GM18511 (cell line): ENCODE measurements around the gene YAP1.
A peak's percentile ranks its signal among the peaks of the same experiment; 100 is the strongest.
"Not testable (repeated sequence)": the region's sequence is repeated elsewhere in the genome, so short reads cannot be mapped to it uniquely, and the experiment has no call there.

Experiments
- ATAC-seq: cut with Tn5 transposase; IDR thresholded peaks from one replicate; pipeline ENCODE4 v1.9.1; 2021; ENCODE audit warnings: mild to moderate bottlenecking, moderate library complexity; ENCODE audit not compliant: unreplicated experiment

The YAP1 gene

DNA sequence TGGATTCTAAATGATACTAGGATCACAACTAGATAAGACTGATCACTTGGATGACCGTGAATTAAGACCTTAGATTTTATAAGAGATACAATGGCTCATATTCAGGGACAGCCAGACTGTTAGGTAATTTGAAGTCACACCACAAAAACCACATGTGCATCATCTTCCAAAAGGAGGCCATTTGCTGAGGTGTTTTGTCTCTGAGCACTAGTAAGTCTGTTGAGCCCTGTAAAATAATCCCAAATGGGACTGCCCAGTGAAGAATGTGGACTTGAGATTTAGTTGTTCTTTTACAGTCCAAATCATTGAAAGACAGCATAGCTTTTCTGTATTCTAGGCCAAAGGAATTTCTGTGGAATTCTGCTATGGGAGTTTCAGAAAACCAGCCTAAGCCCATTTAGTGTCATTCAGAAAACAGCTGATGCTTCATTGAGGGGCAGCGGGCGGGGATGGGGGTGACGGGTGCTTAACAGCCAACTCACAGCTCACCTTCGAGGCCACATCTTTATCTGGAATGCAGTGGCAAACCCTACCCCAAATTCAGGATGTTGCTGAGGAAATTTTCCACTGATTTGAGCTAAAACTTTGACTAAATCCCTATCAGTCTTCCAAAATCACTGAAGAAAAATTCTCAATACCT is 127.0 kb downstream of the YAP1 start:
- ATAC-seq = no peak

DNA sequence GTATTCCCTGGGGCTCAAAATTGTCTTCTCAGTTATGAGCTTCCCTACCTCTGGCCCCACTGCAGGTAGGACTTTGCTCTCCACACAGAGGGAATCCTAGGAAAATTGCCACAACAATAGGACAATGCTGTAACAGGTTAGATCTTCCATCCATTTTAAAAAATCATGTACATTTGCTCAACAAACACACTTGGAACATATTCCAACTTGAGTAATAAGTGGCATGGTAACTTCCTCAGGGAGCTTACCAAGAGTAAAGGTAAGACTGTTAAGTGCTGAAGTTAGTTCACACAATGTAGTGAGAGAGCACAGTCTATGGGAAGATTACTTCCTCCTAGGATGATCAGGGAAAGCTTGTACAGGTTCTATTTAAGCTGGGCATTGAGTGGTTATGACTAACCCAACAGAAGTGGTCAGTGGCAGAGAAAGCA is 128.2 kb downstream of the YAP1 start:
- ATAC-seq = no peak

DNA sequence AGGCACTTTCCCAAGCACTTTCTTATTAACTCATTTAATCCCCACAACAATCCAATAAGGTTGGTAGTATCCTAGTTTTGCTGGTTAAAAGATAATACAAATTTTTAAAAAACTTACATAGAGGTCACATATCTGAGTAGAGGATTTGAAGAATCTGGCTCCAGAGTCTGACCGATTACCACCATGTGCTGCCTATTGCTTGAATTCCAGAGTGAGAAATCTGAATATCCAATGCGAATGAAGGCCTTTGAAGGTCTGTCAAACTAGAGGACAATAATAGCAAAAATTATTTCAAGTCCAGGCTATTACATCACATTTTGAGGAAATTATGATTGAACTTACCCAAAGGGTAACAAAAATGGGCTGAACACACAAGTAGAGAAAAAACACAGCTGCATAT is 129.2 kb downstream of the YAP1 start:
- no peak for ATAC-seq

GRCh38 chr11:102239911-102240310 is 129.7 kb downstream of the YAP1 start:
- ATAC-seq = no peak

DNA sequence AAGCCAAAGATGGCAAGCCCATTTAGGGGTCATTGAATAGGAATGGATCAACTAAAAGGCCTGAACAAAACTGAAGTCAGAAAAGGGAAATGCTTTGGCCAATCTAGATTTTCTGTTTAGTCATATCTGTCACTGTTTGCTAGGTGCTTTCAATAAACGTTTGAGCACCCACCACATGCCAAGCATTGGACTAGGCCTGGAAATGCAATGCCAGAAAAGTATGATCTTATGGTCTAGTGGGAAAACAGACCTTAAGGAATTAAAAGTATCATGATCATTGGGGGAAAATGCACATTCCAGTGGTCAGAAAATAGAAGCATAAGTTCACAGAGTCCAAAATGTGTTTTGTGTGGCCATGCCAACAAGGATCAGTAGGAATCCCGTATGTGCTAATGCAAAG is 130.3 kb downstream of the YAP1 start:
- ATAC-seq = peak; percentile 43

DNA sequence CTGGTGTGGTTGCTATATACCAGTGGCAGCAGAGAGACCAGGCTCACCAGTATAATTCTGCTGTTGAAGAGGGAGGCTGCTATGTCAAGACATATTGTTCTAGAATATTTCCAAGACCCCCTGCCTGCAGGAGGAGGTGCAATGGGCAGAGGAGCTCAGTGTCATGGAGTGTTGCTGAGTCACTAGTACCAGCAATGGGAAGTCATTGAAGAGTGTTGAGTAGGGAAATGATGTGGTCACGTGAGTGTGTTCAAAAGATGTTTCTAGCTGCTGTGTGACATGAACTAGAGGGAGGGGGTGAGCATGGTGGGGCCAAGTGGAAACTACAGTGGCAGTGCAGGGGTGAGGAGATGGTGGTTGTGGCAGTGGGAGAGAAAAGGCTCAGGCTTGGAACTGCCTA is 130.8 kb downstream of the YAP1 start:
- no peak for ATAC-seq

DNA sequence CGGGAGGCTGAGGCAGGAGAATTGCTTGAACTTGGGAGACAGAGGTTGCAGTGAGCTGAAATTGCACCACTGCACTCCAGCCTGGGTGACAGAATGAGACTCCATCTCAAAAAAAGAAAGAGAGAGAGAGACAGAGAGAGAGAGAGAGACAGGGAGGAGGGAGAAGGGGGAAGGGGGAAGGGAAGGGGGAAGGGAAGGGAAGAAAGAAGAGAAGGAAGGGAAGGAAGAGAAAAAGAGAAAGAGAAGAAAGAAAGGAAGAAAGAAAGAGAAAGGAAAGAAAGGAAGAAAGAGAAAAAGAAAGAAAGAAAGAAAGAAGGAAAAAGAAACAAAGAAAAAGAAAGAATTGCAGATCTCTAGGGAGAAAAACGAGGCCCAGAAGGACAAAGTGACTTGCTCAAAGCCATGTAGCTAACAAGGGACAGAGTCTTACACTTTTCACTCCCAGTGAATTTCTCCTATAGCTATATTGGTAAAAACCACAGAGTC is 133.2 kb downstream of the YAP1 start:
- no peak for ATAC-seq

GRCh38 chr11:102244681-102245409 is 134.6 kb downstream of the YAP1 start:
- ATAC-seq = no peak

GRCh38 chr11:102251423-102251822 is 141.2 kb downstream of the YAP1 start:
- ATAC-seq = no peak

- ATAC-seq = no peak
Observed at GRCh38 chr11:102252339-102252891, 142.2 kb downstream of the YAP1 start.

DNA sequence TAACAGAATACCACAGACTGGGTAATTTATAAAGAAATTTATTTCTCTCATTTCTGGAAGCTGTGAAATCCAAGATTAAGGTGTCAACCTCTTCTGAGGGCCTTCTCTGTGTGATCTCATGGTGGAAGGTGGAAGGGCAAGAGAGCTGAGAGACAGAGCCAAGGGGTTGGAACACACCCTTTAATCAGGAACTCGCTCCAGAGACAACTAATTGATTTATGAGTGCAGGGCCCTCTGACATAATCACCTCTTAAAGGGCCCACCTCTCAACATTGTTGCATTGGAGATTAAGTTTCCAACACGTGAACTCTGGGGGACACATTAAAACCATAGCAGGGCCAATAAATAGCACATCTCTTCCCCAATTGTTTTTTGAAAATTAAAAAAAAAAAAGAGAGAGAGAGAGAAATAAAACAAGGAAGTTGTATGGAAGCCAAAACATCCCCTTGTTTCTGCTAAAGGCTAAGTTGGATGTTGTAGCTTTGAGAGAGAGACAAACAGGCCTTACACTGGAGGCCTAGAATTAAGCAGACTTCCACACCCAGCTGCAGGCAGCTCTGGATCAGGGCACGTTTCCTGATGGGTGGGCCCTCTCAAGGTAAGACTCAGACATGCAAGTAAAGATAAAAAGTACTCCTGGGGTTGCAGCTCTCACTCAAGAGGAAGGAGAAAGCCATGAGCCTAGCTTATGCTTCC is 142.9 kb downstream of the YAP1 start:
- ATAC-seq = no peak

DNA sequence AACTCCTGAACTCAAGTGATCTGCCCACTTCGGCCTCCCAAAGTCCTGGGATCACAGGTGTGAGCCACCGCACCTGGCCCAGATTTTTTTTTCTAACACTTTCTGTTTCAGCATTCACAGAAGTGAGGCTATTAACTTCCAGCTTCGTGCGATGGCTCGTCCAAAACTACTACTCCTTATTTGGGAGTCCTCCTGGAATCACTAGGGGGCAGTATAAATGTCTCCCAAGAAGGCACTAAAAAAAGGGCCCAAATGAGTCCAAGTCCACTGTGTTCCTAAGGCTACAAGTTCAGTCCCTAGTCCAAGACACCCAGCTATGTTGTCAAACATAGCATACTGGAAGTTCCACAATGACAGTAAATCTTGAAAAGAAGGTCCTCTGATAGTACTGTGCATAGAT is 143.8 kb downstream of the YAP1 start:
- ATAC-seq = no peak

GRCh38 chr11:102256251-102256650 is 146.0 kb downstream of the YAP1 start:
- no peak for ATAC-seq

DNA sequence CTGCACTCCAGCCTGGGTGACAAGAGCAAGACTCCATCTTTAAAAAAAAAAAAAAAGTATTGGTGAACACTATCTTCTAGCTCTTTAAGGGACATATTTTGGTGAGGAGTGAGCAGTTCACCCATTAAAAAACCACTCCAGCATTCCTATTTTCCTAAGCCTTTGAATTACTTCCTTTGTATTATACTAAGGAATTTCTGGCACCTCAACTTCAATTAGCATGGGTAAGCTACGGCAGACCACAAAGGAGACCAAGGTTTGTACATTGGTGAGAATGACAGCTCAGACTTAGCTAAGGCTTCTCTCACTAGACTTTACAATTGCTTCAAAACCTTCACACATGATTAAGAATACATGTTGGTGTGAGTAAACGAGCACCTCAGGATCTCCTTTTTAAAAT is 150.0 kb downstream of the YAP1 start:
- ATAC-seq = no peak

DNA sequence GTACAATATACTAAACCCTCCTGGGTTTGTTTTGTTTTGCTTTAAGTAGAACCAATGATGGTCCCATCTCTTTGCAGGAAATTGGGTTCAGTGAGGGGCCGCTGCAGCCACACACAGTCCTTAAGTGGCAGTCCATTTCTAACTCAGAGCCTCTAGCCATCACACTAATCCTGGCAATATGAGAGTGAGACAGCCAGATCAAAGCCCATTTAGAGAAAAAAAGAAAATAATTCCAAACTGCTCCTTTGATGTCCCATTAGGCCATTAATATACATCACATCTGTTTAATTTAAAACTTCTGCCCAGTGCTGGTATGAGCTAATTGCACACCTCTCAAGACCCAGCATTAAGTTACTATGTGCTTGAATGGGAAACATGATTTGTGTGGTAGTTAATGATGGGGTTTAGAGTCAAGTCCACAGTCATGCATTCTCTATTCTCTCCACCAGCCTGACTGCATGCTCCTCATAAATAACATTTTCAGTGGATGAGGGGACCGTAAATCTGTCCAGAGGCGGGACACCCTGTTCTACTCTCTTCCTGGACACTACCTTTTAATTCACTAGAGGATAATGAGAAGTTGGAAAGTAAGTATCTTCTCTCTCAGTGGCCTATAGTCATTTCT is 153.2 kb downstream of the YAP1 start:
- no peak for ATAC-seq

DNA sequence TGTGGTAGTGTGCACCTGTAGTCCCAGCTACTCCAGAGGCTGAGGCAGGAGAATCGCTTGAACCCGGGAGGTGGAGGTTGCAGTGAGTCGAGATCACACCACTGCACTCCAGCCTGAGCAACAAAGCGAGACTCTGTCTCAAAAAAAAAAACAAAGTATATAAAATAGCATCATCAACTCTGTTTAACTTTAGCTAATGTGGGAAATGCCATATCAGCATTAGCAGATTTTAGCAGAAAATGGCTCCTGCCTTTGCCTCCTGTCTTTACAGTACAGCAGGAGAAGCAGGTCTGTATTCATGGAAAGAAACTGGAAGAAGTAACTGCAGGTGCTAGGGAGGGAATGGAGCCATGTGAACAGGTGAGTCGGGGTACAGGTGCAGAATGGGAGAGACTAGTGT is 154.5 kb downstream of the YAP1 start:
- not testable (repeated sequence) for ATAC-seq

- ATAC-seq = no peak
Observed at GRCh38 chr11:102266099-102266498, 155.9 kb downstream of the YAP1 start.

DNA sequence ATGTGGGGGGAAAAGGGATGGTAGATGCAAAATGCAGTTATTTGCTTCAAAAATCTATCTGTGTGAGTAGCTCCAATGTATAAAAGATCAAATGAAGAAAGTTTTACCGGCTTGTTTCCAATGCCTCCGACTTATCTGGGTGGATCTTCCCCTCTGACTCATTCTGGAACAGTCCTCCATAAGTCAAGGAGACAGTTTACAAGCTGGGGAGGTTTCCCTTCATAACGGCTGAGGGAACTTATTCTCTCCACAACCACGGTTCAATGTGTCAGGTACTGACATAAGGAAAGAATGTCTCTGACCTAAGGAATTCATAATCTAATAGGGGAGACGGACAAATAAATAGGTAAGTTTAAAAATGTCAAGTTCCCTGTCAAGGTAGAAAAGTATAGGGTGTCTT is 157.4 kb downstream of the YAP1 start:
- ATAC-seq = no peak

DNA sequence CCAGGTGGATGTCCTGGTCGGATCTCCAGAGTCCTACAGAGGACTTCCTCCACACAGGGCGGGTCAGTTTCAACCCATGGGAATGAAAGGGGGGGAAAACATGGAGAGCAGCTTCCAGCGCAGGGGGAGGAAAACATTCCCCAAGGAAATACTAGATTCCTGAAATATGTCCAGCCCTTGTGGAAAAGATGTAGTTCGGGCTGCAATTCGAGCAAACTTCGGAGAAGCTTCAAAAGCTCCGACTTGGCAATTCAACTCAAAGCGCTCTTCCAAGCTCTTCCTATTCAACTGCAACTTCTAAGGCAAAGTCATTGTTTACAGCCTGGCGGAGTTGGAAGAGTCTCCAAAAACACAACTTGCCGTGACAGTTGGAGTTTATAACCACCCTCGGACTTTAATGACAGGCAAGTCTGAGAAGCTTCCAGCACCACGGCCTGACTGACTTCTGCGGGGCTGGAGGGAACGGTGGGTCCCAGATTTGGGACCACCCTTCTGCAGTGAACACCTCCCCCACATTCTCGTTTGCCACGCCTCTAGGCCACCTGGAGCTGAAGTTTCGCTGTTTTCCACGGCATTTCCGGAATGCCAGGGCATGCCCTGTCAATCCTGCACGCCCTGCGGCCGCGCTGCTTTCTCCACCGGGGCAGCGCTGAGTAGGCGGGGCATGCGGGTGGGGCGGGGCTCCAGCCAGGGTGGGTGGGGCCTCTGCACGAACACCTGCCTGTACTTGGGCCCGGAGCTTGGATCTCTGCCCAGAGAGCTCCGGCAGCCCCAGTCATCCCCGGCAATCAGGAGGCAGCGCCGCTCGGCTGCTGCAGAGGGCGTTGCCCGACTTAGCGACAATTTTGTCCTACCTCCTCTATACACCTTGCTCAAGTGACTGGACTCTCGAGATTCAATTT is 158.1 kb downstream of the YAP1 start:
- ATAC-seq = peak; percentile 98

DNA sequence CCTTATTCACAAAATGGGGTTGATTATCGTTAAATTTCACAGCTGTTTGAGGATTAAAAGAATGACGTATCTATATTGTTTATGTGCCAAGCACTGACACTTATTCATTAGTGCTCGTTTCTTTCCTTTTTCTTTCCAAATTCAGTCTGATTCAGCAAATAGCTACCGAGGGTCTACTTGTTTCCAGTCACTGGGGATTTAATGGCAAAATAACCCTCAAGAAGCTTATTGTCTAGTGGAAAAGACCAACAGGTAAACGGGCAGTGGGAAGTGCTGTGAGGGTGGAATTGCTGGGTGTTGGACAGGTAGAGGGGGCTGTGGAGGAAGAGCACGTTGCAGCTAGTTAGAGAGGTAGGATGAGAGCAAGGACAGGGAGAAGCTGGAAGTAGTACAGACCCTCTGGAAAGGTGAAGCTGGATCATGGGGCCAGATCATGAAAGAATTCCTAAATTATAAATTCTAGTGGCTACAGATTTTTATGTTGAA is 158.8 kb downstream of the YAP1 start:
- no peak for ATAC-seq
